Ovary (tissue), 3 donors: ENCODE results near the gene GCGR.

Experiments used
- CTCF ChIP-seq, 3 donors: fragments of 450-650 bp in 2 of 3; fragments of 200-600 bp in 1 of 3; IDR thresholded peaks; one replicate each; pipeline versions ENCODE4 v1.5.1 to v1.8.0; 2016 to 2022; ENCODE audit warnings: antibody characterized with exemption in 3 of 3, mild to moderate bottlenecking in 1 of 3
- EP300 ChIP-seq: sonication (generic); formaldehyde crosslinking; IDR thresholded peaks from one replicate; pipeline ENCODE4 v1.6.1; 2017; ENCODE audit warnings: antibody characterized with exemption
- POLR2A ChIP-seq: fragments of 450-650 bp; IDR thresholded peaks from one replicate; pipeline ENCODE4 v1.6.1; 2017; ENCODE audit warnings: antibody characterized with exemption, mild to moderate bottlenecking, moderate library complexity
- donor health status: DM: no; HTN: no; CAD: no.

GRCh38 chr17:81852237-81852636 lies 48.3 kb downstream of the GCGR start:
- TF ChIP-seq POLR2A: no peak
- no peak for TF ChIP-seq CTCF (IDR thresholded peaks at IDR 0.05)
- TF ChIP-seq EP300: no peak
